Measurements from ENCODE around the gene GFOD2. TPM values are rescaled to one million over a fixed set of nuclear protein-coding genes. Genes with fewer than 3 reads are reported as not detected.

GFOD2 gene
- total and polyA plus RNA-seq, 2 of the 8 experiments (the other 6 are each of a cell fraction or from before 2014, with no cell fraction given): 21.4 to 33.2 TPM

- TF ChIP-seq USF2 (IDR thresholded peaks at IDR 0.05; ENCODE audit: low read length): no peak
Observed at GRCh38 chr16:67654403-67654911, 64.7 kb downstream of the GFOD2 start (continued).

All from H1 (cell line).